Stimulated activated CD8-positive, alpha-beta memory T cell treated with anti-CD3 and anti-CD28 coated beads, Interleukin-15, amount 100 ng/mL, for 1 hour (primary cell): ENCODE results near the gene HOMER2.

ENCODE experiments used
- DNase-seq: peaks from one replicate; pipeline ENCODE4 v3.0.0-alpha.2; 2020; ENCODE audit warnings: low read depth

The HOMER2 gene

GRCh38 chr15:82856397-82857170 lies 95.9 kb downstream of the HOMER2 start:
- DNase-seq = no peak

GRCh38 chr15:82855286-82856100 lies 97.0 kb downstream of the HOMER2 start:
- DNase-seq = no peak

GRCh38 chr15:82854554-82854953 lies 98.0 kb downstream of the HOMER2 start:
- no peak for DNase-seq

- DNase-seq = no peak
These were observed 99.5 kb downstream of the HOMER2 start for GRCh38 chr15:82852941-82853561.

- DNase-seq = no peak
These were observed 100.5 kb downstream of the HOMER2 start for GRCh38 chr15:82851981-82852511.

GRCh38 chr15:82851306-82851850 lies 101.1 kb downstream of the HOMER2 start:
- no peak for DNase-seq

- no peak for DNase-seq
These were observed 101.8 kb downstream of the HOMER2 start for GRCh38 chr15:82850731-82851130.

- DNase-seq = no peak
These were observed 102.7 kb downstream of the HOMER2 start for GRCh38 chr15:82849556-82850512.

GRCh38 chr15:82848241-82848993 lies 104.1 kb downstream of the HOMER2 start:
- no peak for DNase-seq

GRCh38 chr15:82847703-82848102 lies 104.8 kb downstream of the HOMER2 start:
- no peak for DNase-seq

- no peak for DNase-seq
These were observed 105.9 kb downstream of the HOMER2 start for GRCh38 chr15:82846621-82847020.

GRCh38 chr15:82845686-82846085 lies 106.8 kb downstream of the HOMER2 start:
- DNase-seq = no peak

- DNase-seq = no peak
These were observed 109.0 kb downstream of the HOMER2 start for GRCh38 chr15:82843566-82843965.

- no peak for DNase-seq
These were observed 112.4 kb downstream of the HOMER2 start for GRCh38 chr15:82840166-82840565.

GRCh38 chr15:82839136-82839535 lies 113.4 kb downstream of the HOMER2 start:
- DNase-seq = no peak

- DNase-seq = no peak
These were observed 114.3 kb downstream of the HOMER2 start for GRCh38 chr15:82838096-82838735.

GRCh38 chr15:82835391-82835917 lies 117.1 kb downstream of the HOMER2 start:
- DNase-seq = no peak

- DNase-seq = no peak
These were observed 119.2 kb downstream of the HOMER2 start for GRCh38 chr15:82833362-82833682.

- DNase-seq = no peak
These were observed 119.7 kb downstream of the HOMER2 start for GRCh38 chr15:82832601-82833361.
